ENCODE data around the gene PARVB.

PARVB gene

DNA sequence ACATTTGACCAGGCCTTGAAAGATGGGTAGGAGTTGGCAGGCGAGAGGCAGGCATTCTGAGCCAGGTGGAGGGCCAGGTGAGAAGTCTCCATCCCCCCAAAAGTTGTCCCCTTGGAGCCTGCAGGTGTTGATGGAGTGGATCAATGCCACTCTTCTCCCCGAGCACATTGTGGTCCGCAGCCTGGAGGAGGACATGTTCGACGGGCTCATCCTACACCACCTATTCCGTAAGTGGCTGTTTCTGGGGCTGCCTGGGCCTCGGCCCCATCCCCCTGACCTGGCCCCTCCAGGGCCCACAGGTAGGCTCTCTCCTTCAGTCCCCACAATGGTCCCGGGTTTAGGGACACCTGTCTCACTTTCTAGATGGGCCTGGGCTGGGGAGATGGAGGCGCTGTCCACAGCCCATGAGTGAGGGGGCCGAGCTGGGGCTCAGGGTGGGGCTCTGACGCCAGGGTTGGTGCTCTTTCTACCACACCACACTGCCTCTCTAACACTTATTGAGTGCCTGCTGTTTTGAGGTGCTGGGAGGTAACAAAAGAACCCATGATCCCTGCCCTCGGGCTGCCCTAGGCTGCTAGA, 163.6 kb downstream of the PARVB start:
- no peak for DNase-seq

DNA sequence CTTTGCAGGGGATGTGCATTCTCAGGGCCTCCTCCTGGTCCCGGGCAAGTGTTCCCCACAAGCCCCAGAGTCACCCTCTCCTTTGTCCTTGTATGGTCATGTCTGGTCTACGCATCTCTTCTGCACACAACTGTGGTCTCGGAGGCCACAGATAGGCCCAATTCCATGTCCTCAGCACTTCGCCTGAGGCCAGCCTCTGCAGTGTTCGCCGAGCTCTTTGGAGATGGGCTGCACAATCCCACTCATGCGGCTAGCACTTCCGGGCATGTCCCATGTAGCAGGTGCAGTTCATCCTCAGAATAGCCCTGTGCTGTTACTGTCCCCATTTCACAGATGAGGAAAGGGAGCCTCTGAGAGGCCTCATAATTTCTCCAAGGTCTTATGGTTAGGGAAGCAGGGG, 164.2 kb downstream of the PARVB start:
- DNase-seq = no peak

DNA sequence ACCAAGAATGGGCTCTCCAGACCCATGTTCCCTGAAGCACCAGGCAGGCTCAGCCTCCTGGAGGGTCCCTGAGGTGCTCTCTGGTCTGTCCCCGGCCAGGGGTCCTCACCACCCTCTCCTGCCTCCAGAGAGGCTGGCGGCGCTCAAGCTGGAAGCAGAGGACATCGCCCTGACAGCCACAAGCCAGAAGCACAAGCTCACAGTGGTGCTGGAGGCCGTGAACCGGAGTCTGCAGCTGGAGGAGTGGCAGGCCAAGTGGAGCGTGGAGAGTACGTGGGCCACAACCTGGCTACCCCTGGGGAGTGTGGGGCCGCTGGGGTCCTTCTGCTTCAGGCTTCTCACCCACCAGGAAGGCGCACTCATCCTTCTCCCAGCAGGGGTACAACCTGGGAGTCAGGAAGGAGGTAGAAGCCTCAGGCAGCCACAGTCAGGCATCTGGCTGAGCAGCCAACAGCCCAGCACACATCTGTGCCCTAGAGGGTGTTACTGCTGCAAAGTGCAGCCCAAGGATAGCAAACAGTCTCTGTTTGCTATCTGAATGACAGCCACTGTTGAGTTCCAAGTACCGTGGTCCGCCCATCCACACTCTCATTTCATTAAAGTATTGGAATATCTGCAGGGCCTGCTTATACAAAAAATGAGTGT, 165.0 kb downstream of the PARVB start:
- DNase-seq = no peak

DNA sequence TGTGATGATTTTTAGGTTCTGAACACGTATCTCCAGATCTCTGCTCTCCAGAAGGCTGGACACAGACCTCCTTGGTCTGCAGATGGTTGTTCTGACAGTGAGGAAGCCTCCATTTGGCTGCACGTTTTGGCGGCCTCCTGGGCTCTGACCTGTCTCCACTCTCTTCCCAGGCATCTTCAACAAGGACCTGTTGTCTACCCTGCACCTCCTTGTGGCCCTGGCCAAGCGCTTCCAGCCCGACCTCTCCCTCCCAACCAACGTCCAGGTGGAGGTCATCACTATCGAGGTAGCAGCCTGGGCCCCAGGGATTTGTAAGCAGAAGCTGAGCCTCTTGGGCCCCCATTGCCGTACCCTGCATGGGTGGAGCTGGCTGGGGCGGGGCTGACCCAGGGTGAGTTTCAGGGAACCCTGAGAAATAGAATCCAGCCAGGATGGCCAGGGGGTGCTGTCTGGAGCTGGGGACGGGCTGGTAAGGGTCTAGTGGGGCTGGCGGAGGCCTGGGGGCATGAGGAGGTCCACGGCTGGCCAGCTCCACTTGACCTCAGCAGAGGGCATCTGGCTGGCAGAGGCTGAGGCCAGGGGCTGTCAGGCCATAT, 166.4 kb downstream of the PARVB start:
- DNase-seq = no peak

DNA sequence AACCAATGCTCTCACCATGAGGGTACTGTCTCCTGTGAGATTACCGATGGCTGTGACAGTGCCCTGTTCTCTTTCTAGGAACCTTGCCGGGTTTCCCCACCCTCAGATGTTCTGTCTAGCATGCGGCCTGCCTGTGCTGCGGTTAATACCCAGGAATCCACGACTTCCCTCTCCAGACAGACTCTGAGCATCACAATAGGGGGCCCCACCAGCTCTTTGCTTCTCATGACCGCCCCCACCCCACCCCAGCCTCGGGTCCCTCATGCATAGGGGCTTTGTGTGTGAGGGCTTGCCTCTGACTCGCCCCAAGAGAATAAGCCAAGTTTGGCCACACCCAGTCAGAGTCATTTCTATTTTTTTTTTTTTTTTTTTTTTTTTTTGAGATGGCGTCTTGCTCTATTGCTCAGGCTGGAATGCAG, 166.9 kb downstream of the PARVB start:
- DNase-seq = peak; percentile 25 to 40

DNA sequence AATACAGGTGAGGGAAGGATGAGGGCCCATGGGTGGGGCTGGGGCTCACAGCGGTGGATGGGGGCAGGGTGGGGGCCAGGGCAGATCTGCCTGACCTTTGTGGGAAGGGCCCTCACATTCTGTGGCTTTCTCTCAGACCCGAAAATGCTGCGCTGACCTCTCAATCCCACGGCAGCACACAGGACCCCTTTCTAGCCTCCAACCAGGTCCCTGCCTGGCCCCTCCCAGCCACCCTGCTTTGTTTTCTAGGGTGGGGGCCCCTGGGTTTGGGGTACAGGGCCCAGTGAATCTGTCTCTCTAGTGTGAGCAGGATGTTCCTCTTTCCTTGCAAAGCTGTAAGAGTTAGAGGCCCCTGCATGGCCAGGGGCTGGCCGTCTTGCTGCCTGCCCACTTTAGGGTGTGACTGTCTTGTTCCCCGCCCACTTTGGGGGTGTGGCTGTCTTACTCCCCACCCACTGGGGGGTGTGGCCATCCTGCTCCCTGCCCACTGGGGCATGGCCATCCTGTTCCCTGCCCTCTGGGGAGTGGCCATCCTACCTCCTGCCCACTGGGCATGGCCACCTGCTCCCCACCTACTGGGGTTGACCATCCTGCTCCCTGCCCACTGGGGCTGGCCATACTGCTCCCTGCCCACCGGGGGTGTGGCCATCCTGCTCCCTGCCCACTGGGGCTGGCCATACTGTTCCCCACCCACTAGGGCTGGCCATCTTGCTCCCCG, 168.2 kb downstream of the PARVB start:
- DNase-seq = peak; percentile 79 to 84

DNA sequence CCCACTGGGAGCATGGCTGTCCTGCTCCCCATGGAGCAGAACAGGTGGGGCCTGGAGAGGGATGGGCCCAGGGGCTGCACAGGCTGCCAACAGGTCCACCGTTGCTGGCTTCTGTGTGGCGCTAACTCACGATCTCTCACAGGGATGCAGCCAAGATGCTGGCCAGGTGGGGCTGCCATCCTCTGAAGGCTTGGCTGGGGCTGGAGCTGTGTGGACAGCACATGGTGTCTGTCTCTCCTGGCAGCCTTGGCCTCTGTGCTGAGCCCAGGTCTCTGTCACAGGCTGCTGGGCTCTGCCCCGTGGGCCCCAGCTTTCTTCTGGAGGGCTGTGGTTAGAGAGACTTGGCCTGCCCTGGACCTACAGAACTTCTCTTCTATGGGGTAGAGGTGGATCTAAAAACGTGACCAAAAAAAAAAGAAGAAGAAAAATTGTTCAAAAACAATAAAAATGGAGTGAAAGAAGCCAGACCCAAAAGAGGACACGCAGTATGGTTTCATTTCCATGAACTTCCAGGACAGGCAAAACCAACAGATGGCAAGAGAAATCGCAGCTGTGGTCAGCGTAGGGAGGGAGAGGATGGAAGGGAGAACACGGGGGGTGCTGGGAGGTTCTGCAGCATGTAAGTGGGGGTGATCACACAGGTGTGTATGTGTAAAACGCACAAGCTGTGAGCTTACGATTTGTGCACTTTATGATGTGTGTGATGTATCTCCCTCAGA, 168.9 kb downstream of the PARVB start:
- no peak for DNase-seq

DNA sequence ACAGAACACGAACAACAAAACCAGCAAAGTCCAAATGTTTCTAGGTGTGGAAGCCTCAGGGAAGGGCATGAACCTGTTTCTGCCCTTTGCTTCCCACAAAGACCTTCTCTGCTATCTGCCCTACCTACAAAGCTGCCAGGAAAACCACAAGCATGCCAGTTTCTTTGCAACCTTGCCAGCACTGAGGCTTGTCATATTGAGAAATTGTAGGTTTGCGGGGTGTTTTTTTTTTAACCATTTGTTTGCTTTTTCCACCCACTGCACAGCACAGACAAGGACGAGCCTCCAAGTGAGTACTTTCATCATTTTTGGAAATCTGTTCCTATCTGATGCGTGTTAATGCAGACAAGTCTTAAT, 169.4 kb downstream of the PARVB start:
- DNase-seq = no peak

DNA sequence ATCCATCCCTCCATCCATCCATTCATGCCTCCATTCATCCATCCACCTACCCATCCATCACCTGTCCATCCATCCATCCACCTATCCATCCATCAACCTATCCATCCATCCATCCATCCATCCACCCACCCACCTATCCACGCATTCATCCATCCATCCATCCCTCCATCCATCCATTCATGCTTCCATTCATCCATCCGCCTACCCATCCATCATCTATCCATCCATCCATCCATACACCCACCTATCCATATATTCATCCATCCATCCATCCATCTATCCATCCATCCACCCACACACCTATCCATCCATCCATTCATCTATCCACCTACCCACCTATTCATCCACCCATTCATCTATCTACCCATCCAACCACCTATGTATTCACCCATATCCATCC, 170.5 kb downstream of the PARVB start:
- DNase-seq = no peak

DNA sequence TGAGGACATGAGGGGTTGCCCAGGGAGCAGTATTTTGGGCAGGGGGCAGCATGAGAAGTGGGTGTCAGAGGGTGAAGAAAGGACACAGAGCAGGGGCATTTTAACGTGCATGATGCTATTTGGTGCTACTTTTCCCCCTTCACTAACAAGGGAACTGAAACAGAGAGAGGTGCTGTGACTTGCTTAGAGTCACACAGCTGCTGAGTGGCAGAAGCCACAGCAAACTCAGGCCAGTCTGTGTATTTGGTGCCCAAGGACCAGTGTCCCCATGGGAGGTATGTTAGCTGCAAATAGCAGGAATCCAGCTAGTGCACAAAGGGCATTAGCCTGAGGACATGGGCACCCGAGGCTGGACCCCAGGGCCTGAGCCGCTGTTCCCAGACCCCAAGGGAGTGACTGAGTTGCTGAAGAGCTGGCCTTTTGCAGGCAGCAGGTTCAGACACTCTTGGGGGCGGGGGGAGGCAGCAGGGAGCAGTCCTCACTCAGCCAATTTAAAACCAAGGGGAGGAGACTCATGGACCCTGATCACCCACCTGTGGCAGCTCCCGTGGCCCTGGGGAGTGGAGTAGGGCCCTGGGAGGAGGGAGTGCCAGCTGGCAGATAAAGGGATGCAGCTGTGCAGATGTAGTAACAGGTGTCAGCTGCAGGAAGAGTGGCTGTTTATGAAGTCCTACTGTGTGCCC, 171.2 kb downstream of the PARVB start:
- DNase-seq = no peak

DNA sequence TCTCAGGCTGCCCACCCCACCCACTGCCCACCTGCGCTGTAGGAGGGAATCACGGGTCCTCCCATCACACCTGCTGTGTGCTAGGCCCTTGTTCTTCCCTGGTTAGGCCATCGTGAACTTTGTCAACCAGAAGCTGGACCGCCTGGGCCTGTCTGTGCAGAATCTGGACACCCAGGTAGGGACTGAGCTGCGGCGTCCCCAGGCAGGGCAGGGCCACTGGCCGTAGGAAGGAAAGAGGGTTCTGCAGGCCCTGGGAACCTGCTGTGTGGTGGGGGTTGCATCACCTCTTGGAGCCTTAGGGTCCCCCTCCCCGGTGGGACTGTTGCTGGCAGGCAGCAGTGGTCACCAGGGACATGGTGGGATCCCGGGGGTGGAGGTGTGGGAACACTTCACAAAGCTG, 172.1 kb downstream of the PARVB start:
- no peak for DNase-seq

DNA sequence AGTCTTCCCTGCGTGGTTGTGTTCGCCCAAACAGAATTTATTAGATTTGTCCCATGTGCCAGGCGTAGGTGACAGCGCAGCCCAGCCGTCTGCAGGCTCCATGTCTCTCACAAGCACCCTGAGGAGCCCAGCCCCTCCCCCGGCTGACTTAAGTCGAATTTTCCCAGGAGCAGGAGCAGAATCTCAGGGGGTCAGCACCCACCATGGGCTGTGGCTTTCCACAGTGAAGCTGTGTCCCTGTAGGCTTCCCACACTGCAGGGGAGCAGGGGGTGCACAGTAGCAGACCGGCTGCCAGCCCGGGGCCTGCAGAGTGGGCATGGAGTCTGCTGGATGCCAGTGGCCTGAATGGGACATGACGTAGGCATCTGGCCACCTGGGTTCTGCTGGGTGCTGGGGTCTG, 172.6 kb downstream of the PARVB start:
- DNase-seq = no peak

DNA sequence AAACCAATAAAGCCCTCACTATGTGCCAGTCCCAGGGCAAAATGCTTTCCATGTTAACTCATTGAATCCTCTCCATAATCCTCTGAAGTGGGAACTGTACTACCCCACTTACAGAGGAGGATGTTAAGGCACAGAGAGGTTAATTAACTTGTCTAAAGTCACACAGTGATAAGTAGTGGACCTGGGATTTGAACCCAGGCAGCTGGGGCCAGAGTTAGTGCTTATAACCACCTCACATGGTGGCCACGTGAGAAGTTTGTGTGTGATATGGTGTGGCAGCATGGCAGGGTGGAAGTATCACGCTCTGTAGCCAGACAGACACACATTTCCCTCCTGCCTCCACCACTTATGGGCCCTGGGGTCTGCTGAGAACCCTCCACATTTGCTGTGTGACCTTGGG, 173.2 kb downstream of the PARVB start:
- no peak for DNase-seq

DNA sequence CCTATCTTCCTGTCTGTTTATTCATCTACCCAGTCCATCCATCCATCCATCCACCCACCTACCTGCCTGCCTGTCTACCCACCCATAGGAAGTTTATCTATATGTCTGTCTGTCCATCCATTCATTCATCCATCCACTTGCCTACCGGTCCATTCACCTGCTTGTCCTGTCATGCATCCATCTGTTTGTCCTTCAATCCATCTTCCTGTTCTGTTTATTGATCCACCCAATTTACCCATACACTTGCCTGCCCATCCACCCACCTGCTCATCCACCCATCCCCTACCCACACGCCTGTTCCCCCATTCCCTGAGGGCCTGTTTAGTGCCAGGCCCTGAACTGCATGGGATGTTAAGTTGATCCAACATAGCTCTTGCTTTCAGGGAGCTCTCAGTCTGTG, 175.1 kb downstream of the PARVB start:
- DNase-seq = no peak

DNA sequence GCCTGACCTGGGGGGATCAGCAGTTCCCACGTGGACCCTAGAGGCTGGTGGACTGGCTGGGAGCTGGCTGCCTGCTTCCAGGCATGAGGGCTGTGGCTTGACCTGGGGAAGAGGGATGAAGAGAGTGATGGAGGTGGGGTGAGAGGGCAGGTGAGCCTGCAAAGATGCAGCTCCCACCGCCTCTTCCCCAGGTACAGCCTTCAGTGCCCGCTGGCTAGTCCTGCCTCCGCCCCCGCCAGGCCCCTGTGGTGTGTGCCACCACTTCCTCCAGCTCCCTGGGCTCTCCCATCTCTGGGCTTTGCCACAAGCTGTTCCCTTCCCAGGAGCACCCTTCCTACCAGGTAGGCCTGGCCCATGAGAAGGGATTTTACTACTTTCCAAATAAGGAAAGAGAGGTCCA, 175.8 kb downstream of the PARVB start:
- no peak for DNase-seq

DNA sequence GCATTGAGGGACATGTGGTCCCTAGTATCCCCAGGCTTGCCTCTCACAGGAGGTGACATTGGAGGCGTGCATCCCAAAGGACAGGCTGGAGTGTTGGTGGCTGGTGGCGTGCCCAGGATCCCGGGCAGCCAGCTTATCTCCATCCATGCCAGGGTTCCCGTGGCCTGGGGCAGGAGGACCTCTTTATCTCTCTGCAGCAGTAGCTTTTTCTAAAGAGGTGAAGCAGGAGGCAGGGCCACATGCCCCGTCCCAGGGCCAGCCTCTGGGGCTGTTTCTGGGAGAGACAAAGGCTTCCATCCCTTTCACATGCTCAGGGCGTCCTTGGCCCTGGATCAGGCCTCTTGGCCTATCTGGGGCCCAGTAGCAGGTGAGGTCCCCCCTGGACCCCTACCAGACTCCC, 176.3 kb downstream of the PARVB start:
- DNase-seq = no peak

DNA sequence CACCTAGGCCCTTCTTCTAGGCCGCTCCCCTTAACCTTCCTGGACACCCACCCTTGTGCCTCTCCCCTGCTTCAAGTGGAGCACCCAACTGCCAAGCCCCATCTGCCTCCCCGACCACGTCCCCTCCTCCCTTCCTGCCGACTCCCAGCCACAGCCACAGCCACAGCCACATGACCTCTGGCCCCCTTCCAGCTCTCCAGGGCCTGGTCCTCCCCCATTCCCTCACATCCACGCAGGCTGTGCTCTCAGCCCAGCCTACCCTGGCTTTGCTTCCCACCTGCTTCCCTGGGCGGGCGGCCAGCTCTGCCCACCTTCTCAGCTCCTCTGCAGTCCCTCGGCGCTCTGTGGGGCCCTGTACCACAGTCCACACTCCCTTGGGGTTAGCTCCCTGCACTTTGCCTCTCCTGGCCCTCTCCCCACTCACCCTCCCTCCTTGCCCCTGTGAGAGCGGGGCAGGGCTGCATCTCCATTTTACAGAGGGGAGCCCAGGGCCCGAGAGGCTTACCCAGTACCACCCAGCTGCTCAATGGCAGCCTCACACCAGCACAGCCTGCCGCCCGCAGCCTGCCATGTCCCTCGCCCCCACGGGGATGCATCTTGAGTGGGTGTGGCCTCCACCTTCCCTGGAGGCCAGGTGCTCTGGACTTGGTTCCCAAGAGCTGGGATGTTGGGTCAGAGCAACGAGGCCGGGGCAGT, 176.9 kb downstream of the PARVB start:
- DNase-seq = no peak

DNA sequence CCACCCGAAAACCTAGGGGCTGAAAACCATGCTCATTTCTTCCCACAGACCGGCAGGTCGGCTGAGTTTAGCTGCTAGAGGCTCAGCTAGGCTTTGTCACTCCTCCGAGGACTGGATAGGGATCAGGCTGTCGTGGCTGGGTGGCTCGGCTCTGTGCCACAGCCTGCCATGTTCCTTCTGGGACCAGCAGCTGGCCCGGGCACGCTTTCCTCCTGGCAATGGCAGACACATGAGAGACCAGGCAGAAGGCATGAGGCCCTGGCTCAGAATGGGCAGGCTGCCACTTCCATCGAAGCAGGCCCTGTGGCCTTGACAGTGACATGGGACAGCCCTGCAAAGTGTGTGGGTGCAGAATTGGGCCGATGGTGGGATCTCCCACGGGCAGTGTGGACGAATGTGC, 177.6 kb downstream of the PARVB start:
- DNase-seq = no peak

DNA sequence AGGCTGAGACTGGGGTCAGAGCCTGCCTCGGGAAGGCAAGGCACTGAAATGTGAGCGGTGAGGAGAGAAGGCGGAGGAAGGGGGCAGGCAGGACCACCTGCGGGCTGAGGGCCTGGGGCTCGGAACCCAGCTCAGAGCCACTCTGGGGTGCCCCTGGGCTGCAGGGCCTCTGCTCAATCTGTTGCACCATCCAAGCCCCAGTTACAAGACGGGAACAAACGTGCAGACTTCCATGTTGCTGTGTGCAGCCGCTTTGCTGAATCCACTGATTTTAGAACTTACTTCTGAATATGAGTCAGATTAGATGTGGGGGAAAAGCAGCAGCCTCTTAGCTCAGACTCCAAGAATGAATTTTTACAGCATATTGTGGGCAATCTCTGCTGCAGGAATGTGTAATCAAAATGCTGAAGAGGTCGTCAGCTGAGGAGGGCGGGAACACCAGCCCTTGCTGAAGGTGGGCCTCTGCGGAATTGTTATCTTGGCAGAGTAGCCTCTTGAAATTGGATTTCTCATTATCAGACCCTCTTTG, 178.2 kb downstream of the PARVB start:
- no peak for DNase-seq

DNA sequence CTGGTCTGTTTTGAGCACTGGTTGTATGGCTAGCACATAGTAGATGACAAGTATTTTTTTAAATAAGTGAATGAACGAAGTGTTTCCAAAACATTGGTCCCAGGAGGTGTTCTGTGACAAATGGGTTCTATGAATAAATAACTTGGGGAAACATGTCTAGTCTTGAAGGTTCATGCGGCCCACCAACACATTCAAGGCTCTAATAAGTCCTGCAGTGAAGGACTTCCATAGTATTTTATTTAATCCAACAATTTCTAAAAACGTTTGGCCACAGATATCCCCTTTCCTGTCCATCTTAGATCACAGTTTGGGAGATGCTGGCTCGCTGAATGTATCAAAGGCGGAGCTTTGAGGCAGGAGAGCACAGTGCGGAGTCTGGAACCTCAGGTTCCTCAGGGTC, 179.1 kb downstream of the PARVB start:
- no peak for DNase-seq

DNA sequence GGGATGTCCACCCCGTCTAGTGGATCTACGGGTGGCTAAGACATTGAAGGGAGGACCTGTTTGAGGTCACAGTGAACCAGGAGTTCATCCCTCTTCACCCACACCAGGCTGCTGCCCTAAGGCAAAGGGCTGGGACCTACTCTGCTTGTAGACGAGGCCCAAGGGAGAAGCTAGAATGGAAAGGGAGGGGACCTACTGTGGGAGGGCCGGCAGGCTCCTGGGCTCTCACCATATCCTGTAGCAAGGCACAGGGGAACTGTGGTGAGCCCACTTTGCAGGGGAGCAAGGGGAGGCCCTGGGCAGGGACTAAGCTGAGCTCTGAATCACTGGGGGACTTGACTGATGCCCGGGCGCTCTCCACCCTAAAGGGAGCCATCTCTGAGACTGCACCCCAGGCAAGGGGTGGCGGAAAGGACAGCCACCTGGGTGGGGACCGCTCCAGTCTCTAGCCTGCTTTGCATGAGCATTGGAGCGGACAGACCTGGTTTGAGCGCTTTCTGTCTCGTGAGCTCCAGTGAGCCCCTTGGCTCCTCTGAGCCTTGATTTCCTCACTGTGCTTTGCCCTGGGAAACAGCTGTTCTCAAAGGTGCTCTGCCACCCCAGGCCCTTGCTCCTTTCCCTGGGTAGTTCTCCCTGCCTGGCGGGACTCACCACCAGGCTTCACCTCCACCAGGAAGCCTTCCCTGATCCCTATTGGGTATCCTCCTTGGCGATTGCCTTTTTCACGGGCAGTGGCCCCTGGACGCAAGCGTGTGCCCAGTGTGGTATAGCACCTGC, 180.8 kb downstream of the PARVB start:
- no peak for DNase-seq
